Measurements from ENCODE around the gene CYTH4. TPM values are rescaled to one million over a fixed set of nuclear protein-coding genes. Genes with fewer than 3 reads are reported as not detected.

Gene CYTH4
- polyA plus RNA-seq, 1 experiment: 0.33 TPM

- H3K4me3 ChIP-seq (ENCODE audit: low read depth, low read length): no peak overlapping the region
- no peak for TF ChIP-seq CTCF (IDR thresholded peaks at IDR 0.05; ENCODE audit: low read depth, low read length)
- peak overlapping the region; percentile 84 for H3K27ac ChIP-seq (ENCODE audit: low read depth, low read length)
- ChIA-PET POLR2A (no interaction called here), CTCF (no interaction called here)
- H3K27me3 ChIP-seq (ENCODE audit: control insufficient read depth, insufficient read depth, low read length): no peaks in the 10 kb centered on the region
- no peaks in the 10 kb centered on the region for H3K9me3 ChIP-seq (ENCODE audit: control insufficient read depth, insufficient read depth, low read length)
- DNase-seq (ENCODE audit: low read depth, low spot score): no peak
Measured at GRCh38 chr22:37302674-37303555, 20.6 kb downstream of the CYTH4 start.

GRCh38 chr22:37303821-37304274 is 21.5 kb downstream of the CYTH4 start:
- peak overlapping the region; percentile 84 for H3K27ac ChIP-seq (ENCODE audit: low read depth, low read length)

GRCh38 chr22:37304595-37305343 is 22.5 kb downstream of the CYTH4 start:
- DNase-seq (ENCODE audit: low read depth, low spot score): no peak
- Histone ChIP-seq H3K27me3 (ENCODE audit: control insufficient read depth, insufficient read depth, low read length) (no peaks in the 10 kb centered on the region), H3K9me3 (ENCODE audit: control insufficient read depth, insufficient read depth, low read length) (no peaks in the 10 kb centered on the region), H3K4me3 (ENCODE audit: low read depth, low read length) (no peak overlapping the region), H3K27ac (ENCODE audit: low read depth, low read length) (peak overlapping the region; percentile 84)
- CTCF ChIA-PET: interaction anchor here (0.9 to 1.9 kb wide), 3 partner anchors 11 to 152 kb away, joined by 3 to 6 read pairs (median 4); no protein-coding TSS in a partner anchor
- POLR2A ChIA-PET: no interaction called here
- TF ChIP-seq CTCF (IDR thresholded peaks at IDR 0.05; ENCODE audit: low read depth, low read length): no peak

More at GRCh38 chr22:37303821-37304274, 21.5 kb downstream of the CYTH4 start:
- H3K4me3 ChIP-seq (ENCODE audit: low read depth, low read length): no peak overlapping the region
- ChIA-PET CTCF (interaction anchor here (1.1 to 1.9 kb wide), 2 partner anchors 12 to 153 kb away, joined by 3 to 6 read pairs; no protein-coding TSS in a partner anchor), POLR2A (no interaction called here)
- peak; percentile 60 for DNase-seq (ENCODE audit: low read depth, low spot score)
- H3K9me3 ChIP-seq (ENCODE audit: control insufficient read depth, insufficient read depth, low read length): no peaks in the 10 kb centered on the region
- H3K27me3 ChIP-seq (ENCODE audit: control insufficient read depth, insufficient read depth, low read length): no peaks in the 10 kb centered on the region
- TF ChIP-seq CTCF (IDR thresholded peaks at IDR 0.05; ENCODE audit: low read depth, low read length): no peak

GRCh38 chr22:37305887-37306286 is 23.6 kb downstream of the CYTH4 start:
- TF ChIP-seq CTCF (IDR thresholded peaks at IDR 0.05; ENCODE audit: low read depth, low read length): no peak
- Histone ChIP-seq H3K27me3 (ENCODE audit: control insufficient read depth, insufficient read depth, low read length) (no peaks in the 10 kb centered on the region), H3K27ac (ENCODE audit: low read depth, low read length) (peak overlapping the region; percentile 100), H3K4me3 (ENCODE audit: low read depth, low read length) (no peak overlapping the region), H3K9me3 (ENCODE audit: control insufficient read depth, insufficient read depth, low read length) (no peaks in the 10 kb centered on the region)
- POLR2A ChIA-PET: no interaction called here
- DNase-seq (ENCODE audit: low read depth, low spot score): no peak
- CTCF ChIA-PET: interaction anchor here (0.9 to 1.1 kb wide), 2 partner anchors 106 to 152 kb away, joined by 3 to 6 read pairs; no protein-coding TSS in a partner anchor

All from AG04450 (cell line).